T-helper 1 cell treated with Interleukin-12 subunit alpha and Interleukin-12 subunit beta and Interleukin-4 antibody, amounts not matched to agents 30 μg/mL and 1 μg/mL, for 36 hours (primary cell): ENCODE data around the gene CERS3.

ENCODE experiments used
- H3K27ac Mint-ChIP-seq: one replicate; pipeline ENCODE4 v1.8.0; 2021; ENCODE audit warnings: mild to moderate bottlenecking, mixed read lengths
- H3K27me3 Mint-ChIP-seq: one replicate; pipeline ENCODE4 v1.8.0; 2021; ENCODE audit warnings: low read depth, mixed read lengths
- H3K36me3 Mint-ChIP-seq: one replicate; pipeline ENCODE4 v1.8.0; 2021; ENCODE audit warnings: low read depth, mixed read lengths
- H3K4me1 Mint-ChIP-seq: one replicate; pipeline ENCODE4 v1.8.0; 2021; ENCODE audit warnings: low read depth, mixed read lengths
- H3K4me3 Mint-ChIP-seq: one replicate; pipeline ENCODE4 v1.8.0; 2021; ENCODE audit warnings: mild to moderate bottlenecking, moderate library complexity, mixed read lengths
- H3K9me3 Mint-ChIP-seq: one replicate; pipeline ENCODE4 v1.8.0; 2021; ENCODE audit warnings: mixed read lengths

Gene CERS3

GRCh38 chr15:100350434-100351226, 178.1 kb downstream of the CERS3 start:
- Mint-ChIP-seq H3K9me3 (no peaks in the 10 kb centered on the region), H3K27me3 (peaks cover 20% of the 10 kb centered on the region), H3K27ac (no peak overlapping the region), H3K4me3 (peak overlapping the region; percentile 88), H3K36me3 (peaks cover 1% of the 10 kb centered on the region), H3K4me1 (peaks cover 4% of the 10 kb centered on the region)
